Neural cell (in vitro differentiated cells): Measurements from ENCODE around the gene C14orf180.

ENCODE experiments used
- EP300 ChIP-seq: fragments of 450-650 bp; conservative IDR thresholded peaks from 2 replicates; pipeline ENCODE4 v1.6.1; 2014; ENCODE audit warnings: antibody characterized with exemption, mild to moderate bottlenecking, moderate library complexity; ENCODE audit not compliant: poor library complexity, severe bottlenecking
- MXI1 ChIP-seq: fragments of 450-650 bp; conservative IDR thresholded peaks from 2 replicates; pipeline ENCODE4 v1.6.1; 2014; ENCODE audit warnings: antibody characterized with exemption, mild to moderate bottlenecking; ENCODE audit not compliant: poor library complexity, severe bottlenecking

GRCh38 chr14:104572668-104573067 is 6.9 kb upstream of the C14orf180 start:
- TF ChIP-seq EP300 (no peak), MXI1 (no peak)
